Endothelial cell of umbilical vein (primary cell): ENCODE data around the gene MIB2. TPM values are rescaled to one million over a fixed set of nuclear protein-coding genes. Genes with fewer than 3 reads are reported as not detected.

Source experiments
- BruUV-seq: library from RNA; stranded (reverse); fragments of 400-500 nt; replicated peaks from 2 replicates; lab custom pipeline; 2021; lab: Mats Ljungman, UMichigan
- CTCF ChIA-PET: fragments of 300-600, 350-600 bp; sonication (Branson Sonifier 250); formaldehyde crosslinking; loops from one replicate; lab custom pipeline; 2021; ENCODE audit warnings: antibody characterized with exemption, inconsistent platforms; lab: Charles Lee
- POLR2A ChIA-PET: fragments of 300-600, 350-600 bp; sonication (Branson Sonifier 250); formaldehyde crosslinking; loops from one replicate; lab custom pipeline; 2021; ENCODE audit warnings: antibody characterized with exemption, inconsistent platforms; lab: Charles Lee
- DNase-seq: peaks from one replicate; pipeline ENCODE4 v3.0.0-alpha.2; 2011; ENCODE audit warnings: low read depth, low spot score
- FAIRE-seq: peaks from 2 replicates; lab custom pipeline; 2011; peaks lifted over from hg19 to GRCh38; lab: Jason Lieb, UNC
- H2AFZ ChIP-seq: 2 replicates; pipeline ENCODE4 v1.6.0; 2012; ENCODE audit warnings: low read depth, low read length, control low read depth, inconsistent platforms
- H3K27ac ChIP-seq: 2 replicates; pipeline ENCODE4 v1.5.1; 2011; ENCODE audit warnings: low read depth, mild to moderate bottlenecking, control low read depth, low read length, moderate library complexity; ENCODE audit not compliant: insufficient read depth
- H3K27me3 ChIP-seq, 2 experiments: 2 replicates each; pipeline versions ENCODE4 v1.6.0 to v1.6.1; 2011; ENCODE audit warnings: low read length in 2 of 2, mixed read lengths in 1 of 2; ENCODE audit not compliant: control insufficient read depth in 2 of 2, insufficient read depth in 2 of 2
- H3K36me3 ChIP-seq, 2 experiments: 2 replicates in 1 of 2; 3 replicates in 1 of 2; pipeline ENCODE4 v1.5.1; 2011; ENCODE audit warnings: low read length in 2 of 2, mild to moderate bottlenecking in 1 of 2, moderate library complexity in 1 of 2; ENCODE audit not compliant: control insufficient read depth in 2 of 2, insufficient read depth in 2 of 2; ENCODE audit errors: extremely low read depth in 1 of 2
- H3K4me1 ChIP-seq: 3 replicates; pipeline ENCODE4 v1.5.1; 2011; ENCODE audit warnings: mild to moderate bottlenecking, low read length; ENCODE audit not compliant: control insufficient read depth, insufficient read depth; ENCODE audit errors: extremely low read depth
- H3K4me2 ChIP-seq: 2 replicates; pipeline ENCODE4 v1.6.1; 2011; ENCODE audit warnings: low read length, control low read depth, mixed read lengths; ENCODE audit not compliant: insufficient read depth
- H3K4me3 ChIP-seq, 3 experiments: fragments of 200-600 bp in 1 of 3; sonication (generic), shearing (Covaris generic) in 1 of 3; replicated peaks in 1 of 3; 2 replicates each; pipeline ENCODE4 v1.5.1; 2011 to 2016; ENCODE audit warnings: control low read depth in 3 of 3, low read length in 3 of 3, mild to moderate bottlenecking in 2 of 3, inconsistent platforms in 1 of 3, low read depth in 1 of 3, moderate library complexity in 1 of 3; ENCODE audit not compliant: insufficient read depth in 1 of 3
- H3K79me2 ChIP-seq: 2 replicates; pipeline ENCODE4 v1.6.0; 2012; ENCODE audit warnings: low read length, inconsistent platforms; ENCODE audit not compliant: control insufficient read depth, insufficient read depth
- H3K9ac ChIP-seq: replicated peaks from 2 replicates; pipeline ENCODE3; 2011; ENCODE audit warnings: low read length, control low read depth; ENCODE audit not compliant: insufficient read depth; ENCODE audit errors: extremely low read depth
- H3K9me1 ChIP-seq: replicated peaks from 3 replicates; pipeline ENCODE4 v1.6.0; 2011; ENCODE audit warnings: mild to moderate bottlenecking, low read length; ENCODE audit not compliant: control insufficient read depth, insufficient read depth; ENCODE audit errors: extremely low read depth
- H3K9me3 ChIP-seq: replicated peaks from 2 replicates; pipeline ENCODE4 v1.5.1; 2012; ENCODE audit warnings: low read length, inconsistent platforms; ENCODE audit not compliant: control insufficient read depth, insufficient read depth
- H4K20me1 ChIP-seq: replicated peaks from 2 replicates; pipeline ENCODE3; 2011; ENCODE audit warnings: mild to moderate bottlenecking, low read length; ENCODE audit not compliant: control insufficient read depth, insufficient read depth; ENCODE audit errors: extremely low read depth
- CTCF ChIP-seq, 2 donors: IDR thresholded peaks; 1 replicate in 1 of 2; 2 replicates in 1 of 2; pipeline ENCODE4 v1.5.1; 2011; ENCODE audit warnings: low read length in 2 of 2, mild to moderate bottlenecking in 2 of 2, moderate library complexity in 2 of 2, control low read depth in 1 of 2, inconsistent platforms in 1 of 2, low read depth in 1 of 2; ENCODE audit not compliant: insufficient read depth in 1 of 2; ENCODE audit errors: extremely low read depth in 1 of 2
- EZH2 ChIP-seq: IDR thresholded peaks from 2 replicates; pipeline ENCODE4 v1.6.1; 2012; ENCODE audit warnings: borderline replicate concordance, low read depth, mild to moderate bottlenecking, moderate library complexity, low read length, inconsistent platforms; ENCODE audit not compliant: severe bottlenecking
- FOS ChIP-seq: IDR thresholded peaks from 2 replicates; pipeline ENCODE4 v1.6.1; 2011; ENCODE audit warnings: mild to moderate bottlenecking, low read length, moderate library complexity, borderline replicate concordance; ENCODE audit not compliant: insufficient read depth
- GATA2 ChIP-seq: IDR thresholded peaks from 2 replicates; pipeline ENCODE4 v1.7.0; 2011; ENCODE audit warnings: low read depth, mild to moderate bottlenecking, moderate library complexity, mixed read lengths, low read length; ENCODE audit not compliant: insufficient read length, insufficient read depth
- JUN ChIP-seq: IDR thresholded peaks from 2 replicates; pipeline ENCODE4 v1.6.1; 2011; ENCODE audit warnings: borderline replicate concordance, low read depth; ENCODE audit not compliant: insufficient read length, insufficient read depth
- MAX ChIP-seq: IDR thresholded peaks from 2 replicates; pipeline ENCODE4 v1.6.1; 2011; ENCODE audit not compliant: insufficient read depth, insufficient read length
- MYC ChIP-seq: IDR thresholded peaks from one replicate; pipeline ENCODE4 v1.6.1; 2011; ENCODE audit warnings: mild to moderate bottlenecking, low read depth, low read length
- POLR2A ChIP-seq: IDR thresholded peaks from 2 replicates; pipeline ENCODE4 v1.6.1; 2012; ENCODE audit warnings: low read depth, mild to moderate bottlenecking, control low read depth, low read length
- POLR2AphosphoS5 ChIP-seq: IDR thresholded peaks from 2 replicates; pipeline ENCODE4 v1.6.1; 2012; ENCODE audit warnings: low read depth, mild to moderate bottlenecking, control low read depth, low read length, moderate library complexity; ENCODE audit not compliant: insufficient read depth
- dilution Hi-C: fragments of 300-500 bp; cut with MboI; formaldehyde crosslinking; loops from one replicate; pipeline ENCODE4 v1.15.0; 2019; ENCODE audit warnings: low sequenced_read_pairs; ENCODE audit not compliant: extremely low pct_ligation_motif_present
- intact Hi-C: fragments of 100-400 bp; cut with micrococcal nuclease; formaldehyde crosslinking; loops from one replicate; pipeline ENCODE4 v1.10.0; 2022
- polyA plus RNA-seq, 4 experiments: library from polyadenylated mRNA; depleted of rRNA in 3 of 4; stranded (reverse) in 3 of 4; unstranded in 1 of 4; fragments of >200 nt; gene quantifications; 2 replicates each; pipeline versions ENCODE4 v1.2.1 to v1.2.3, GENCODE V29; 2011 to 2012; ENCODE audit warnings: missing spikeins in 1 of 4
- total RNA-seq: library from RNA; stranded (reverse); gene quantifications from 2 replicates; pipeline ENCODE4 v1.2.3, GENCODE V29; 2021

Gene MIB2
- total and polyA plus RNA-seq, 2 donors (not counting 3 experiments of a cell fraction or from before 2014, with no cell fraction given): 25.9 to 45.0 TPM

- no peak overlapping the region for H3K9ac ChIP-seq
- CTCF ChIA-PET: interaction anchor here (1.4 to 1.8 kb wide), 2 partner anchors 13 to 17 kb away, joined by 4 to 8 read pairs; no protein-coding TSS in a partner anchor
- no peaks in the 10 kb centered on the region for H3K9me3 ChIP-seq
- H4K20me1 ChIP-seq: no peaks in the 10 kb centered on the region
- H3K27ac ChIP-seq: no peak overlapping the region
- H3K4me3 ChIP-seq: no peak overlapping the region
- DNase-seq (no peak), FAIRE-seq (no peak)
- intact Hi-C loops (no loop called here), dilution Hi-C loops (no loop called here)
- H3K36me3 ChIP-seq: peaks cover 0 to 26% of the 10 kb centered on the region in 2 experiments
- no peak overlapping the region for H3K4me2 ChIP-seq
- H2AFZ ChIP-seq: no peak overlapping the region
- no peaks in the 10 kb centered on the region for H3K79me2 ChIP-seq
- H3K4me1 ChIP-seq: no peaks in the 10 kb centered on the region
- no TSS peak for BruUV-seq
- H3K9me1 ChIP-seq: no peaks in the 10 kb centered on the region
- no peaks in the 10 kb centered on the region for H3K27me3 ChIP-seq
- TF ChIP-seq POLR2AphosphoS5 (no peak), CTCF (IDR thresholded peaks at IDR 0.05; ENCODE audit: extremely low read depth in 1 of 2, insufficient read depth in 1 of 2, low read depth in 1 of 2, low read length in 2 of 2) (no peak), POLR2A (no peak), JUN (no peak), FOS (no peak), MAX (no peak), MYC (no peak), EZH2 (no peak), GATA2 (no peak)
- POLR2A ChIA-PET: no interaction called here
These were observed 51.2 kb downstream of the MIB2 start for GRCh38 chr1:1666526-1666925.
